KMS-11 (cell line): ENCODE data around the gene RGS3.

Experiments
- H2AFZ ChIP-seq: fragments of 200-600 bp; sonication (generic); 2 replicates; pipeline ENCODE4 v1.6.1; 2016; ENCODE audit warnings: antibody characterized with exemption, mixed run types, low read depth
- H3K27ac ChIP-seq: fragments of 200-600 bp; sonication (generic); 2 replicates; pipeline ENCODE4 v1.6.1; 2016; ENCODE audit warnings: mild to moderate bottlenecking, mixed run types
- H3K27me3 ChIP-seq: fragments of 200-600 bp; sonication (generic); 2 replicates; pipeline ENCODE4 v1.6.1; 2017; ENCODE audit warnings: mild to moderate bottlenecking, low read depth, mixed run types, moderate library complexity; ENCODE audit not compliant: insufficient read depth
- H3K36me3 ChIP-seq: fragments of 200-600 bp; sonication (generic); 2 replicates; pipeline ENCODE4 v1.6.1; 2017; ENCODE audit warnings: mild to moderate bottlenecking, mixed run types; ENCODE audit not compliant: insufficient read depth
- H3K4me1 ChIP-seq: fragments of 200-600 bp; sonication (generic); 2 replicates; pipeline ENCODE4 v1.6.1; 2016; ENCODE audit warnings: mild to moderate bottlenecking, low read depth, mixed run types; ENCODE audit not compliant: poor library complexity, severe bottlenecking
- H3K4me2 ChIP-seq: fragments of 200-600 bp; sonication (generic); 2 replicates; pipeline ENCODE4 v1.7.0; 2016; ENCODE audit warnings: mild to moderate bottlenecking, mixed run types
- H3K4me3 ChIP-seq: fragments of 200-600 bp; sonication (generic); IDR thresholded peaks from 2 replicates; pipeline ENCODE4 v1.6.1; 2017; ENCODE audit warnings: low read depth, low read length, mixed read lengths; ENCODE audit not compliant: insufficient read depth
- H3K79me2 ChIP-seq: fragments of 200-600 bp; sonication (generic); 2 replicates; pipeline ENCODE4 v1.6.1; 2016; ENCODE audit warnings: low read depth, mixed run types; ENCODE audit not compliant: insufficient read depth
- H3K9ac ChIP-seq: fragments of 200-600 bp; sonication (generic); 2 replicates; pipeline ENCODE4 v1.6.1; 2016; ENCODE audit warnings: mild to moderate bottlenecking, mixed run types
- H4K20me1 ChIP-seq: fragments of 200-600 bp; sonication (generic); 2 replicates; pipeline ENCODE4 v1.6.1; 2016; ENCODE audit warnings: mild to moderate bottlenecking, mixed run types; ENCODE audit not compliant: insufficient read depth
- TF ChIP-seq, protein P1 (sequence below): fragments of 200-600 bp; sonication (generic); conservative IDR thresholded peaks from 2 replicates; pipeline ENCODE4 v1.6.1; 2017; ENCODE audit warnings: low read depth, mild to moderate bottlenecking, antibody characterized with exemption, low read length, moderate library complexity, mixed read lengths

Gene RGS3

DNA sequence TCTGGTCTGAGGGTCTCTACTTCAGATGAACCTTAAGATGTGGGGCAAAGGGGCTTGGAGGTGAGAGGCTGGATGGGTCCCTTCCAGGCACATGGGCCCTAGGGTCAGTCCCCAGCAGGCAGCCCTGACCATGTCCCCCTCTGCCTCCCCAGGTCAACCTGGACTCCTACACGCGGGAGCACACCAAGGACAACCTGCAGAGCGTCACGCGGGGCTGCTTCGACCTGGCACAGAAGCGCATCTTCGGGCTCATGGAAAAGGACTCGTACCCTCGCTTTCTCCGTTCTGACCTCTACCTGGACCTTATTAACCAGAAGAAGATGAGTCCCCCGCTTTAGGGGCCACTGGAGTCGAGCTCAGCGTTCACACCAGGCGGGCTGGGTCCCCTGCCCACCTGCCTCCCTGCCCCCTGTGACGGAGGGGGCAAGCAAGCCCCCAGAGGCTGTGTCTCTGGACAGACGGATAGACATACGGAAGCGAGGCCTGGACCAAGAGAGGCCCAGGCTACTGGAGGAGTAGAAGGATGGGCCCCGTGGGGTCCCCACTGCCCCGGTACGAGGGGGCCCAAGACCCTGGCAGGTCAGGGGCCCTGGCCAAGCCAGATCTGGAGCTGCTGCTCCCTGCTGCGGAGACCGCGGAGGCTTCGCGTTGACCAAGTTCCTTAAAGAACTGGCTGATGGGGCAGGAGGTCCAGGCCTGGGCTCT lies 133.2 kb downstream of the RGS3 start:
- Histone ChIP-seq H3K36me3 (no peaks in the 10 kb centered on the region), H3K9ac (no peak overlapping the region), H2AFZ (no peak overlapping the region), H3K27me3 (no peaks in the 10 kb centered on the region), H3K4me1 (peaks cover 6% of the 10 kb centered on the region), H3K27ac (no peak overlapping the region), H3K4me3 (no peak overlapping the region), H4K20me1 (no peaks in the 10 kb centered on the region), H3K4me2 (no peak overlapping the region), H3K79me2 (no peaks in the 10 kb centered on the region)
- TF ChIP-seq, protein P1, sequence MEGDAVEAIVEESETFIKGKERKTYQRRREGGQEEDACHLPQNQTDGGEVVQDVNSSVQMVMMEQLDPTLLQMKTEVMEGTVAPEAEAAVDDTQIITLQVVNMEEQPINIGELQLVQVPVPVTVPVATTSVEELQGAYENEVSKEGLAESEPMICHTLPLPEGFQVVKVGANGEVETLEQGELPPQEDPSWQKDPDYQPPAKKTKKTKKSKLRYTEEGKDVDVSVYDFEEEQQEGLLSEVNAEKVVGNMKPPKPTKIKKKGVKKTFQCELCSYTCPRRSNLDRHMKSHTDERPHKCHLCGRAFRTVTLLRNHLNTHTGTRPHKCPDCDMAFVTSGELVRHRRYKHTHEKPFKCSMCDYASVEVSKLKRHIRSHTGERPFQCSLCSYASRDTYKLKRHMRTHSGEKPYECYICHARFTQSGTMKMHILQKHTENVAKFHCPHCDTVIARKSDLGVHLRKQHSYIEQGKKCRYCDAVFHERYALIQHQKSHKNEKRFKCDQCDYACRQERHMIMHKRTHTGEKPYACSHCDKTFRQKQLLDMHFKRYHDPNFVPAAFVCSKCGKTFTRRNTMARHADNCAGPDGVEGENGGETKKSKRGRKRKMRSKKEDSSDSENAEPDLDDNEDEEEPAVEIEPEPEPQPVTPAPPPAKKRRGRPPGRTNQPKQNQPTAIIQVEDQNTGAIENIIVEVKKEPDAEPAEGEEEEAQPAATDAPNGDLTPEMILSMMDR = no peak

DNA sequence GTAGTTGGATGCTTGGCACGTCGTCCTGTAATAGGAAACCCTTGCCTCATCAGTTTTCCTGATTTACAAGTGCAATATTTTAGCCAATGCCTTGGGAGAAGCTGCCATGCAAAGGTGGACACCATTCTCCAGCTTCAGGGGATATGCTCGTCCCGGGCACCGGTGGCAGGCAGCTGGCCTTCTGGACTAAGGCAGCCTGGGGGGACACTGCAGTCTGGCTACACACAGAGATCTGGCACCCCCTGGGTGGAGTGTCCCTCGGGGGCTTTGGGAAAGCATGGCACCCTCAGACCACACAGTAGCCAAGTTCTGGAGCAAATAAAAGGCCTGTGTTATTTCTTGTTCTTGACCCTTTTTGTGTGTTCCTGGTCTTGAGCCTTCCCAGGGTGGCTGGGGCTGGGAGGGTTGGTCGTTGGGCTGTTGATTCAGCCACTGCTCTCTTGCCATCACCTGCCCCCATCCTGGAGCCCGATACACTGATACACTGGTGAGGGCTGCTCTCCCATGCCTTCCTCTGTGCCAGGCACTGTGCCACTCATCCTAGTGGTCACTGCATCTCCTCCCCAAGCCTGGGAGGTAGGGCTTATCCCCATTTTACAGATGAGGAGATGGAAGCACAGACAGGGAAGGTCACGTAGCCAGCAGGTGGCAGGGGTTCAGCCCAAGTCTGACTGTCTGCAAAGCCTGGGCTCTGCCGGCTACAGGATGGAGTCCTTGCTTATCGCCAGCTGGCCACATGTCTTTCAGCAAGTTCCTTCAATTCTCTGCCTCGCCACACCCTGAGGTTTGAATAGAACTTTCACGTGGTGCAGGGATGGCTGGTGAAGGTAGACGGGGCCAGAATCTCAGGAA lies 134.1 kb downstream of the RGS3 start:
- Histone ChIP-seq H3K36me3 (no peaks in the 10 kb centered on the region), H3K4me2 (no peak overlapping the region), H3K9ac (no peak overlapping the region), H3K27me3 (no peaks in the 10 kb centered on the region), H3K4me1 (peaks cover 6% of the 10 kb centered on the region), H3K4me3 (no peak overlapping the region), H3K27ac (no peak overlapping the region), H3K79me2 (no peaks in the 10 kb centered on the region), H2AFZ (no peak overlapping the region), H4K20me1 (no peaks in the 10 kb centered on the region)
- TF ChIP-seq, protein P1 = no peak

DNA sequence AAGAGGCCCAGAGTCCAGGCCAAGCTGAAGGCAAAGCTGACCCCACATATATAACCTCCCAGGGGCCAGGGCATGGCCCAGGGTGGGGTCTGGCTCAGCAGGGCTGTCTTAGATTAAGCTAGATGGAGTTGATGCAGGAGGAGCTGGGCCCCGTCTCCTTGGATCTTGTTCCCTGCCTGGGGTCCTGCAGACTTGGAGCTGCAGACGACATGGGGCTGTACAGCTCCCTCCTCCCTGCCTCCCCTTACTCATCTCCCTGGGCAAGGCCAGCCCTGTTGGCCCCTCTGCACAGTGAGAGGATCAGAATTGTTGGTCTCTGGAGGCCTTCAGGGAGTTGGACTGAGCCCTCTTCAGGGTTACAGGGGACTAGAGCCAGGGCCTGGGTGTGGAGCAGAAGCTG lies 134.9 kb downstream of the RGS3 start:
- no peaks in the 10 kb centered on the region for H3K27me3 ChIP-seq
- H3K27ac ChIP-seq = no peak overlapping the region
- no peak overlapping the region for H3K4me3 ChIP-seq
- no peak overlapping the region for H3K4me2 ChIP-seq
- no peaks in the 10 kb centered on the region for H4K20me1 ChIP-seq
- no peaks in the 10 kb centered on the region for H3K79me2 ChIP-seq
- no peak overlapping the region for H3K9ac ChIP-seq
- no peaks in the 10 kb centered on the region for H3K4me1 ChIP-seq
- H2AFZ ChIP-seq = no peak overlapping the region
- TF ChIP-seq, protein P1 = no peak
- no peaks in the 10 kb centered on the region for H3K36me3 ChIP-seq

DNA sequence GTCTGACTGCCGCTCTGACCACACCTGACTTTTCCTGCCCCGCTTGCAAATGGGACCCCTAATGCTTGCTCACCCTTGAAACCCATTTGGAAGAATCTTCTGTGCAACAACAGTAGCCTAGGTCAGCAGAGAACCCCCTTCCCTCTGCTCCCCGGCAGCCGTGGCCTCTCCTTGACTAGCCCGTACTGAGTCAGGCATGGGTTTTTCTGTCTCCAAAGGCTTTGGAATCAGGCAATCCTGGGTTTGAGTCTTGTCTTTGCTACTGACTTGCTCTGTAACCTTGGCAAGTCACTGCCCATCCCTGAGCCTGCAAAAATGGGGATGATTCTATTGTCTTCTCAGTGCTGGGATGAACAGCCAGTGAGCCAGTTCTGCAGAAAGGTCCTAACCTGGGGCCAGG lies 135.4 kb downstream of the RGS3 start:
- Histone ChIP-seq H3K4me2 (no peak overlapping the region), H3K27me3 (no peaks in the 10 kb centered on the region), H4K20me1 (no peaks in the 10 kb centered on the region), H3K36me3 (no peaks in the 10 kb centered on the region), H3K27ac (no peak overlapping the region), H3K4me1 (no peaks in the 10 kb centered on the region), H3K79me2 (no peaks in the 10 kb centered on the region), H3K9ac (no peak overlapping the region), H3K4me3 (no peak overlapping the region), H2AFZ (no peak overlapping the region)
- TF ChIP-seq, protein P1 = no peak
